Chondrocyte (in vitro differentiated cells): ENCODE measurements around the gene RGS16. TPM values are rescaled to one million over a fixed set of nuclear protein-coding genes. Genes with fewer than 3 reads are reported as not detected.

ENCODE experiments used
- DNase-seq: peaks from one replicate; pipeline ENCODE4 v3.0.0; 2021; ENCODE audit warnings: mixed read lengths, low spot score
- H3K27ac Mint-ChIP-seq: one replicate; pipeline ENCODE4 v1.8.0; 2021; ENCODE audit warnings: mild to moderate bottlenecking, moderate library complexity, mixed read lengths; ENCODE audit not compliant: unreplicated experiment
- H3K27me3 Mint-ChIP-seq: 2 replicates; pipeline ENCODE4 v1.8.0; 2021; ENCODE audit warnings: low read depth, mixed read lengths
- H3K36me3 Mint-ChIP-seq: 2 replicates; pipeline ENCODE4 v1.8.0; 2021; ENCODE audit warnings: low read depth, mixed read lengths
- H3K4me1 Mint-ChIP-seq: 2 replicates; pipeline ENCODE4 v1.8.0; 2021; ENCODE audit warnings: low read depth, mild to moderate bottlenecking, mixed read lengths
- H3K4me3 Mint-ChIP-seq: one replicate; pipeline ENCODE4 v1.8.0; 2021; ENCODE audit warnings: mild to moderate bottlenecking, moderate library complexity, mixed read lengths; ENCODE audit not compliant: unreplicated experiment
- H3K9me3 Mint-ChIP-seq: 2 replicates; pipeline ENCODE4 v1.8.0; 2021; ENCODE audit warnings: low read depth, mixed read lengths
- total RNA-seq: library from RNA; stranded (reverse); gene quantifications from 3 replicates; pipeline ENCODE4 v1.2.1, GENCODE V29; 2021
- TF ChIP-seq, protein P1 (sequence below): fragments of 200-600 bp; sonication (generic); IDR thresholded peaks from 2 replicates; pipeline ENCODE4 v1.5.0; 2021; ENCODE audit warnings: antibody characterized with exemption, mild to moderate bottlenecking, moderate library complexity

The RGS16 gene
- total RNA-seq, 1 donor from 2014 or later = 7.7 TPM

DNA sequence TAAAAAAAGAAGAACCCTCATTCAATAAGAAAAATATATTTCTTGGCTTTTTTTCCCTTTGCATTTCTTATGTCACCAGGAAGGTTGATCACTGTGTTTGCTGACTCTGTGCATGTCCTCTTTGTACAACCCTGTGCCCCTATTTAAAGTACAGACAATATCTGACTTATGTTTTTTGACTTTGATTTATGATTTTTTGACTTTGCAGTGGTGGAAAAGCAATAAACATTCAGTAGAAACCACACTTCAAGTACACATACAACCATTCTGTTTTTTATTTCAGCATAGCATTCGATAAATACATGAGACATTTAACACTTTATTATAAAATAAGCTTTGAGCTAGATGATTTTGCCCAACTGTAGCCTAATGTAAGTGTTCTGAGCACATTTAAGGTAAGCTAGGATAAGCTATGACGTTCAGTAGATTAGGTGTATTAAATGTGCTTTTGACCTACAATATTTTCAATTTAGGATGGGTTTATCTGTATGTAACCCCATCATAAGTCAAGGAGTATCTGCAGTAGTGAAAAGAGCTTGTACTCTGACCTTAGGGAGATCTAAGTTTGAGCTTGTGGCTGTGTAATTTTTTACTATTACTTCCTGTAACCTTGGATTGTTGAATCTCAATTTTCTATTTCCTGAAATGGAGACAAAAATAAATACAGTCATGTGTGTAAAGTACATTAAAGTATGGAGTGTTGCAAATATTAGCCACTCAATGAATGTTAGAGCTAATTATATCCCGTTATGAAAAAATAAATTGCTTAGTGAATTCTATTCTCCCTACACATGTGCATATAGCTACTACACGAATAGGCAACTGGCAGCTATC lies 16.3 kb downstream of the RGS16 start:
- no peak for DNase-seq
- Mint-ChIP-seq H3K9me3 (peaks cover 6% of the 10 kb centered on the region), H3K4me3 (peak overlapping the region; percentile 91), H3K36me3 (no peaks in the 10 kb centered on the region), H3K27ac (peak overlapping the region; percentile 94), H3K4me1 (peaks cover 18% of the 10 kb centered on the region), H3K27me3 (no peaks in the 10 kb centered on the region)
- TF ChIP-seq, protein P1, sequence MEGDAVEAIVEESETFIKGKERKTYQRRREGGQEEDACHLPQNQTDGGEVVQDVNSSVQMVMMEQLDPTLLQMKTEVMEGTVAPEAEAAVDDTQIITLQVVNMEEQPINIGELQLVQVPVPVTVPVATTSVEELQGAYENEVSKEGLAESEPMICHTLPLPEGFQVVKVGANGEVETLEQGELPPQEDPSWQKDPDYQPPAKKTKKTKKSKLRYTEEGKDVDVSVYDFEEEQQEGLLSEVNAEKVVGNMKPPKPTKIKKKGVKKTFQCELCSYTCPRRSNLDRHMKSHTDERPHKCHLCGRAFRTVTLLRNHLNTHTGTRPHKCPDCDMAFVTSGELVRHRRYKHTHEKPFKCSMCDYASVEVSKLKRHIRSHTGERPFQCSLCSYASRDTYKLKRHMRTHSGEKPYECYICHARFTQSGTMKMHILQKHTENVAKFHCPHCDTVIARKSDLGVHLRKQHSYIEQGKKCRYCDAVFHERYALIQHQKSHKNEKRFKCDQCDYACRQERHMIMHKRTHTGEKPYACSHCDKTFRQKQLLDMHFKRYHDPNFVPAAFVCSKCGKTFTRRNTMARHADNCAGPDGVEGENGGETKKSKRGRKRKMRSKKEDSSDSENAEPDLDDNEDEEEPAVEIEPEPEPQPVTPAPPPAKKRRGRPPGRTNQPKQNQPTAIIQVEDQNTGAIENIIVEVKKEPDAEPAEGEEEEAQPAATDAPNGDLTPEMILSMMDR = no peak

DNA sequence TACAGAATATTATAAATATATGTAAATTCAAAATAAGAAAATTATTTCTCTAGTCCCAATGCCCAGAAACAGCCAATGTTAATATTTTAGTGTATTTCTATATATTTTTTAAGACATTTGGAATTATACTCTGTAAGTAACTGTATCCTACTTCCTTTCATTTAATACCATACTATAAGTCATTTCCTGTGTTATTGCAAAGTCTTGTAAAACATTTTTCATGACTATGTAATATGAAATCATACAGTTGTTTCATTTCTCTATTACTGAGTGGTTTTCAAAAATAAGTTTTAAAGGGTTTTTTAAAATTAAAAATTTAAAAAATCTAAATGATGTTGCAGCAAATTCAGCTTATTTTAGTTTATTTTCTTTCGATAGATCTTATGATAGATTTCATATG lies 17.1 kb downstream of the RGS16 start:
- TF ChIP-seq, protein P1 = no peak
- H3K27me3 Mint-ChIP-seq = no peaks in the 10 kb centered on the region
- H3K4me3 Mint-ChIP-seq = no peak overlapping the region
- no peak overlapping the region for H3K27ac Mint-ChIP-seq
- peaks cover 6% of the 10 kb centered on the region for H3K9me3 Mint-ChIP-seq
- no peak for DNase-seq
- peaks cover 18% of the 10 kb centered on the region for H3K4me1 Mint-ChIP-seq
- no peaks in the 10 kb centered on the region for H3K36me3 Mint-ChIP-seq

DNA sequence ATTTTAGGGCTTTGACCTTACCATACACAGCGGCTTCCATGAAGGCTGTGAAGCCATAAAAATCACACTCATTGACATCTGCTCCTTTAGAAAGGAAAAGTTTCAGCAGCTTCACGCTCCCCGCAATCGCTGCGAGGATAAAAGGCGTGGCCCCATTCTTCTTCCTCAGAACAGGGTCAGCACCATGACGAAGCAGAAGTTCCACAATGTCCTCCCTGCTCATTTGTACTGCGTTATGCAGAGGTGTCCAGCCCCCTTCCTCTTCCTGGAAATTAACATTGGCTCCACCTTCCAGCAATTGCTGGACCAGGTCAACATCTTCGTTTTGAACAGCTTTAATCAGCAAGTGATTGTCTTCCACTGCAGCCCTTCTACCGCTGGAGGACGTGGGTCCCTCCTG lies 17.8 kb downstream of the RGS16 start:
- peaks cover 2% of the 10 kb centered on the region for H3K36me3 Mint-ChIP-seq
- H3K27me3 Mint-ChIP-seq = no peaks in the 10 kb centered on the region
- DNase-seq = no peak
- peaks cover 6% of the 10 kb centered on the region for H3K9me3 Mint-ChIP-seq
- H3K4me1 Mint-ChIP-seq = peaks cover 18% of the 10 kb centered on the region
- H3K4me3 Mint-ChIP-seq = no peak overlapping the region
- TF ChIP-seq, protein P1 = no peak
- H3K27ac Mint-ChIP-seq = no peak overlapping the region

DNA sequence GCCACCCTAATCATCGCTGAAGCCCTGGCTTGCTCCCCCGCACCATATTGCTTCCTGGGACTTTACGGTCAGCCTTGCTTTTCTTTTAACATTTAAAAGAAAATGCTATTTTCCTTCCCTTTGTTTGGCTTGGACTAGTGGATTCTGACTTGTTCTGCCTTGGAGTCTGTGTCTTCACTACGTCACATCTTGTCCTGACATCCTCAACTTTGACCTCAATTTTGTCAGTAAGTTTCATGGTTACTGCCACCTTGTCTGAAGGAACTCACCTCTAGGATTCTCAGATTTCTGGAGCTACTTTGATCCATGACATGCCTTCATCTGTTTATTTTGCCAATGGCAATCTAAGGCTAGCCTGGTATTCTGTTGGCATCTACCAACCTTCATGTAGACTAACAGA lies 19.4 kb downstream of the RGS16 start:
- Mint-ChIP-seq H3K4me3 (no peak overlapping the region), H3K9me3 (peaks cover 6% of the 10 kb centered on the region), H3K27me3 (no peaks in the 10 kb centered on the region), H3K36me3 (peaks cover 13% of the 10 kb centered on the region), H3K4me1 (peaks cover 18% of the 10 kb centered on the region), H3K27ac (no peak overlapping the region)
- TF ChIP-seq, protein P1 = no peak
- no peak for DNase-seq

DNA sequence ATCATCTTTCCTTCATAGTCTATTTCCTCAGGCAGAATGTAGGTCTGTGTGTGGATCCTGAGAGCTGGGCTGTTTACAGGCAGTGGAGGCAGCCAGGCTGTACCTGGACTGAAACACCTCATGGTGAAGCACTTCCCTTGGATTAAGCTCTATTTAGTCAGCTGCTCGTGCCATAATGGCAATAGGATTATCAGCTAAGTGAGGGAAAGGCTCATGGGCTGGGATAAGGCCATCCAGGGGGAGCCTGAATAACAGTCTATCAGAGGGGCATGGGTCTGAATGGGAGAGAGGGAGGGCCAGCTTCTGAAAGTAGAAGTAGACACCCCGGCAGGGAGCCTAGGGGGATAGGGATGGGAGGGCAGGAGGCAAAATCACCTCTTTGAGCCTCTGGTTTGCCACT lies 23.5 kb downstream of the RGS16 start:
- Mint-ChIP-seq H3K27ac (no peak overlapping the region), H3K27me3 (no peaks in the 10 kb centered on the region), H3K36me3 (peaks cover 26% of the 10 kb centered on the region), H3K9me3 (no peaks in the 10 kb centered on the region), H3K4me1 (peaks cover 5% of the 10 kb centered on the region), H3K4me3 (no peak overlapping the region)
- no peak for DNase-seq
- TF ChIP-seq, protein P1 = no peak
